Skeletal muscle cell (primary cell): Measurements from ENCODE around the gene SRSF6.
"Not testable (repeated sequence)": the region's sequence is repeated elsewhere in the genome, so short reads cannot be mapped to it uniquely, and the experiment has no call there.

Experiments
- DNase-seq: peaks from one replicate; pipeline ENCODE4 v3.0.0-alpha.2; 2010; ENCODE audit warnings: low read depth
- H3K4me3 ChIP-seq: 2 replicates; pipeline ENCODE4 v1.5.1; 2011; ENCODE audit warnings: low read depth, mild to moderate bottlenecking, control low read depth, low read length, moderate library complexity

The SRSF6 gene

GRCh38 chr20:43457640-43458421 is at the start of gene SRSF6:
Gene SRSF6 (plus strand): TSS chr20:43457896. CDS start chr20:43458034, 138 bp downstream.
- peak; percentile 67 for DNase-seq
- peak within 1 kb of the TSS; percentile 85 for H3K4me3 ChIP-seq

- H3K4me3 ChIP-seq: no peak overlapping the region
- peak; percentile 3 for DNase-seq
Observed at GRCh38 chr20:43408848-43409576, 48.7 kb upstream of the SRSF6 start.

GRCh38 chr20:43409577-43409913 is 48.2 kb upstream of the SRSF6 start:
- no peak for DNase-seq
- H3K4me3 ChIP-seq: no peak overlapping the region

GRCh38 chr20:43415661-43416430 is 41.9 kb upstream of the SRSF6 start:
- DNase-seq: no peak
- no peak overlapping the region for H3K4me3 ChIP-seq

- DNase-seq: no peak
- H3K4me3 ChIP-seq: no peak overlapping the region
Observed at GRCh38 chr20:43416591-43417228, 41.0 kb upstream of the SRSF6 start.

- DNase-seq: no peak
- no peak overlapping the region for H3K4me3 ChIP-seq
Observed at GRCh38 chr20:43420192-43420591, 37.5 kb upstream of the SRSF6 start.

- DNase-seq, H3K4me3 ChIP-seq: not testable (repeated sequence)
Observed at GRCh38 chr20:43420913-43421312, 36.8 kb upstream of the SRSF6 start.

GRCh38 chr20:43426172-43426571 is 31.5 kb upstream of the SRSF6 start:
- H3K4me3 ChIP-seq: no peak overlapping the region
- no peak for DNase-seq

GRCh38 chr20:43430265-43431133 is 27.2 kb upstream of the SRSF6 start:
- H3K4me3 ChIP-seq: no peak overlapping the region
- DNase-seq: no peak

GRCh38 chr20:43431134-43431519 is 26.6 kb upstream of the SRSF6 start:
- no peak for DNase-seq
- no peak overlapping the region for H3K4me3 ChIP-seq

GRCh38 chr20:43432498-43432897 is 25.2 kb upstream of the SRSF6 start:
- H3K4me3 ChIP-seq: no peak overlapping the region
- DNase-seq: no peak

- no peak overlapping the region for H3K4me3 ChIP-seq
Observed at GRCh38 chr20:43433250-43433854, 24.3 kb upstream of the SRSF6 start.

GRCh38 chr20:43434565-43434964 is 23.1 kb upstream of the SRSF6 start:
- DNase-seq: no peak
- no peak overlapping the region for H3K4me3 ChIP-seq

More at GRCh38 chr20:43433250-43433854, 24.3 kb upstream of the SRSF6 start:
- no peak for DNase-seq

- DNase-seq: no peak
- no peak overlapping the region for H3K4me3 ChIP-seq
Observed at GRCh38 chr20:43438578-43439316, 18.9 kb upstream of the SRSF6 start.

GRCh38 chr20:43440531-43440930 is 17.2 kb upstream of the SRSF6 start:
- no peak for DNase-seq
- no peak overlapping the region for H3K4me3 ChIP-seq

GRCh38 chr20:43442282-43442880 is 15.3 kb upstream of the SRSF6 start:
- DNase-seq: no peak
- H3K4me3 ChIP-seq: no peak overlapping the region

GRCh38 chr20:43444107-43444506 is 13.6 kb upstream of the SRSF6 start:
- no peak overlapping the region for H3K4me3 ChIP-seq
- DNase-seq: no peak
